DMS79 treated with DMSO at 0.1 percent for 48 hours (cell line): ENCODE data around the gene SIVA1.

Experiments
- DNase-seq: peaks from one replicate; lab custom pipeline; 2025; lab: John Stamatoyannopoulos, UW

Gene SIVA1

GRCh38 chr14:104784846-104785707 is 32.1 kb downstream of the SIVA1 start:
- DNase-seq, result peak; percentile 94

- no peak for DNase-seq
These were observed 32.7 kb downstream of the SIVA1 start for GRCh38 chr14:104785708-104786080.

- no peak for DNase-seq
These were observed 33.2 kb downstream of the SIVA1 start for GRCh38 chr14:104786091-104786586.

GRCh38 chr14:104786726-104787675 is 34.1 kb downstream of the SIVA1 start:
- DNase-seq, result no peak

DNA sequence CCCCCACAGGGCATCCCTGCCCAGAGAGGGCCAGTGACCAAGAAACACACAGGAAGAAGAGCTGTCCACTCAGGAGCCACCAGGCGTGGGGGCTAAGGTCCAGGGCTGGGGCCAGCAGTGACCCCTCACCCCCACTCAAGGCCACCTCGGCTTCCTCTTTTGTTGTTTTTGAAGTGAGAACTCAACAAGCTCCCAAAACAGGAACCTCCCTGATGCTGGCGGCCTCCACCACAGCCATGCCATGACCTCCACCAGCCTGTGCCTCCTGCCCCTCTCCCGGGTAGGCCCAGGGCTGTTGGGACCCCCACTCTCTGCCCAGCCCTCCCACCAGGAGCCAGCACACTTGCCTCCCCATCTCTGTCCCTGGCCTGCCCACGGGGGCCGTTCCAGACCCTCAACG is 34.8 kb downstream of the SIVA1 start:
- DNase-seq, result no peak

DNA sequence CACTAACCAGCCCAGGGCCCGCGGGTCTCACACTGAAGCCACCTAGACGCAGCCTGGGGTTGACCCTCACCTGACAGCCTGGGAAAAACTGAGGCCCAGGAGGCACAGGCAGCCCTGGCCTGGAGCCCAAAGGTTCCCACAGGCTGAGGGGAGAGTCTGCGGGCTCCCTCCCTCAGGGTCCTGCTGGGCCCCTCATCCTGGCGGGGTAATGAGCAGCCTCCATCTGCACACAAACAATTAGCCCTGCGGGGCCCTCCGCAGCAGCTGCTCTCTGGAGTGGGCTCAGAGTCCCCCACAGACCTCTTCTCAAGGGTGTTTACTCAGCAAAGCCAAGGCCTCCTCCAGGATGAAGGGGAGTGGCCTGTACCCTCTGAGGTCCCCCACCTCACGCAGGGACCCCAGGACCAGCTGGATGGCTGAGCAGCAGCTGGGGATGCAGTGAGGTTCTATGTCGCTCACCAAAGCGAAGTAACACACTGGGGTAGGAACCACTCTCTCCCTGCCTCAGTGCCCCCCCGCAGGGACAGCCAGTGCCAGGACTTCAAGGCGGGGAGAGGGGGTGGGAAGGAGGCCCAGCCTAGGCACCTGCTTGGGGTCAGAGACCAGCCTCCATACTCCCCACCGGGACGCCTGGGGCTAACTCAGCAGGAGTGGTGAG is 35.3 kb downstream of the SIVA1 start:
- peak; percentile 96 for DNase-seq

DNA sequence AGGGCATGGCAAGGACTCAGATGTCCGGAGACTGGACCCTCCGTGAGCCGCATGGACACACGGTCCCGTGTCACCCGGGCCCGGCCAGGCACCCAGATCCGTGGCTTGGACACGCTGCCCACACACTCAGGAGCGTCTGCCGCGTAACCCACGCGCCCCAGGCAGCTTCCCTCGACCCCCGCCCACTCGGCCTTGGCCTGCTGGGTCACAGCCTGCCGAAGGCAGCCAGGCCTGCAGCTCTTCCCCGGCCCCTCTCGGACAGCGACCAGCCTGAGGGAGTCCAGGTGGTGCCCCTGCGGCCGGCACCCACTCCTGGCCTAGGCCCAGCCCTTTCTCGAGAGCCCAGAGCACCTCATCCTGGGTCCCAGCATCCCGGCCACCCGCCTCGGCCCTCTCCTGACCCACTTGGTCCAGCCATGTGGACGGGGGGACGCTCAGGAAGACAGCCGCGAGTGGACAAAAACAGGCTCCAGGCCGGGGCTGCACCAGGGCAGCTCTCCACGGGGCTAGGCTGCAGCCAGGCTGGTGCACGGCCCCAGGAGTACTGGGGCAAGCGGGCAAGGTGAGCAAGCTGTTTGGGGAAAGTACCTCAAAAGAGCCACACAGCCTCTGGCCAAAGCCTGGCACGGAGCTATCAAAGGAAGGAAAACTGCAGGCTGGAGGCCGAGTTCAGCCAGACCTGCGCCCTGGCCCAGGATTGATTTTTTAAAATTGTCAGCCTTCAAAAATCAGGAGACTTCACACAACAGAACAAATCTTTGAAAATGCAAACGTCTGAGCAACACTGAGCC is 36.1 kb downstream of the SIVA1 start:
- DNase-seq, result no peak

DNA sequence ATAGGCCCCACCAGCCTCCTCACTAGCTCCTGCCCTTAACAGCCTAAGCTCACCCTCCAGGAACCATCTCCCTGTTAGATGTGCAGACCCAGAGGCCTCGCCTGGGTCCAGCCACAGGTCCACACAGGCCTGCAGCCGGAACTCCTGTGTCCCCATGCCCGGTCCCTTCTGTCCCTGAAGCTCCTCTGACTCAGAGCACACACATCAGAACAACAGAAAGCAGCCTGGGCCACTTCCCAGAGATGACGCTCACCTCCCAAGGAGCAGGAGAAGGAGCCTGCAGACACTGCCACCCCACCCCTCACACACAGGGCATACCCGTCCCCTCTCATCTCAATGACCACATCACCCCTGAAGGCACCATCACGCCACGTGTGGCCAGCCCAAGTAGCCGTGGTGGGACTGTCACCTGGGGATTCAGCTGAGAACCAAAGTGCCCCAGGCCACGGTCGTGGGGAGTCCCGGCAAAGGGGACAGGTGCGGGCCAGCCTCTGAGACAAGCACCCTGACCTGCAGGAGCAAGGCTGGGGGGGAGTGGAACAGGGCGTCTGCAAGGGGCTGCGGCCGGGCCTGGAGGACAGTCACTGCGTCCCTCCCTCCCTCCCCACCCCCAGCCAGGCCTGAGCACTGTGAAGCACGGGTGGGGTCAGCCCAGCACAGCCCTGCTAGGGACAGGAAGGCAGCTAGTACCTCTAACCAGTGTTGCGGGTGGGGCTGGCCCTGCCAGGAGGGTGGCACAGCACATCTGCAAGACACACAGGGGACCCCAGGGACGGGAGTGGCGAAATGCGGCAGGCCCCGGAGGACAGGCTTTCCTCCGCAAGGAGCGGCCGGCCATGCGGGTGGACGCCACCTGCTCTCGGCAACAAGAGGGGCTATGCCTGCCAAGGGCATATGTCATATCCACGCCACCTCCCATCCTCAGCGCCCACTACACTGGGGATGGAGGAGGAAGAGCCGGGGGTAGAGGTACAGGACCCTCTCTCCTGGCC is 37.1 kb downstream of the SIVA1 start:
- DNase-seq, result no peak

DNA sequence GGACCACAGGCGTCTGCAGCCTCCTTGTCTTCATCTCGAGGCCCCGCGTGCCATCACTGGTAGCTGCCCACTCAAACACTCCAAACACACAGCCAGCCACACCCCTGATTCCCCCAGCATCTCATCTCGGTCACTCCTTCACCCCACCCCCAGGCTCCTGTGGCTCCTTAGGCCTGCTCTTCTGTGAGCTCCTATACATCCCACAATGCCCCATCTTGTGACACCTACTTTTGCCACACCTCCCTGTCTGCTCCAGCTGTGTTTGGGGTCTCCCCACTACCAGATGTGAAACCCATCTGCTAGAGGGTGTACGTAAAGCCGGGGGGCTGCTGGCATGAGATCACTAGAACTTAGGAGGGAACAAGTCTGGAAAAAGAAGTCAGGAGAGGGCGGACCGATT is 38.5 kb downstream of the SIVA1 start:
- DNase-seq, result no peak

DNA sequence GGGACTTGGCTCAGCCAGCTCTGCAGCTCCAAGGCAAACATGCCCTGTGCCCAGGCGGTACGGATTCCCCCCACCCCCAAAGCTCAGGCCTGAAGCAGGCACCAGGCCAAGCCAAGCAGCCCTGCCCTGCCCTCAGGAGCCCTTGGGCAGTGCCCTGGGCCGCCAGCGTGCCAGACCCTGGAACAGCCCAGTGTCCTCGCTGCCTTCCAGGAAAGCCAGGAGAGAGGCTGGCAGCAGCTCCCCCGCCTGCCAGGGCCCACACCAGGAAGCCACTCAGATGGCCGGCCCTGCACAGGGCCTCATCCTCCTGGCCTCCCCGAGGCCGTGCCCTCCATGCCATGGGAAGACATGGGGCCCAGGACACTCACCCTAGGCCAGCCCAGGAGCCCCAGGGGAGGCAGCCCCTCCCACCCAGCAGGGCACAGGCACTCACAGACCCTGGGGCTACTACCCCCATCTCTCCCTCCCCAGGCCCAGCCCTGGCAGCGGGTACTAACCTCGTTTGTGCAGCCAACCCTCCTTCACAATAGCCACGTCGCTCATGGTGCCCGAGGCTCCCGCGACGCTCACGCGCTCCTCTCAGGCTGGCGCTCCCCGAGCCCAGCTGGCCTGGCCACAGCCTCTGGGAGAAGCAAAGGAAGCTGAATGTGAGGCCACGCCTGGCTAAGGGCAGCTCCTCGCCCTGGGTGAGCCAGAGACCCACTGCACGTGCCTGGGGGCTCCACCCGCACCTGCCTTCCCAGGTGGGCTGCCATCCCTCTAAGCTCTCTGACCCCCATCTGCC is 39.3 kb downstream of the SIVA1 start:
- peak; percentile 31 for DNase-seq

- DNase-seq, result no peak
These were observed 40.2 kb downstream of the SIVA1 start for GRCh38 chr14:104792945-104793702.

DNA sequence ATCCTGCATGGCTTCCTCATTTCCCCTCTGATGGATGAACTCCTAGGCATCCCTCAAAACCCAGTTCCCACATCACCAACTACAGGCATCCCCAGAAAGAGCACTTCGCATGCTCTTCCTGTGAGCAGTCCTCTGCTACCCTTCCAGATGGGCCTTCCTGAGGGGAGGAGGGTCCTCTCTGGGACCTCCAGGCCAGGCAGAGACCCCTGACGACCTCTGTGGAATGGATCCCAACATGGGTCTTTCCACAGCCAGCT is 40.7 kb downstream of the SIVA1 start:
- DNase-seq, result no peak

GRCh38 chr14:104794099-104794498 is 41.2 kb downstream of the SIVA1 start:
- no peak for DNase-seq

DNA sequence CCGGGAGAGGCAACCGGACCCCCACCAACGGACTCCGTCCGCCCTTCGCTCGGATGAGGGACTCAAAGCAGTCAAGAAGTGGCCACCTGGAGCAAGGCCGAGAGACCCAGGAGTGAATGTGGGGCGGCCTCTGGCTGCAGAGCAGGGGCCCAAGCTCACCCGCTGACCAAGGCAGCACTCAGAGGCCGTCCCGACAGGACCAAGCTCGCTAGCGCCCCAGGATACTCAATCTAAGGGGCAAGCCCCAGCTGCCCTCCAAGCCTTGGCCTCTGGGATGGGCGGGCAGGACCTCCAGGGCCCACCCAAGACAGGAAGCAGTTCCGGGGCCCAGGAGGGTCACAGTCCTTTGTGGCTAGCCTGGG is 41.7 kb downstream of the SIVA1 start:
- no peak for DNase-seq

GRCh38 chr14:104794993-104795780 is 42.2 kb downstream of the SIVA1 start, which contains the start of gene AKT1:
Gene AKT1, minus strand, starts transcription at chr14:104795748. Its CDS starts 3,105 bp downstream, at chr14:104792643.
- no peak for DNase-seq

DNA sequence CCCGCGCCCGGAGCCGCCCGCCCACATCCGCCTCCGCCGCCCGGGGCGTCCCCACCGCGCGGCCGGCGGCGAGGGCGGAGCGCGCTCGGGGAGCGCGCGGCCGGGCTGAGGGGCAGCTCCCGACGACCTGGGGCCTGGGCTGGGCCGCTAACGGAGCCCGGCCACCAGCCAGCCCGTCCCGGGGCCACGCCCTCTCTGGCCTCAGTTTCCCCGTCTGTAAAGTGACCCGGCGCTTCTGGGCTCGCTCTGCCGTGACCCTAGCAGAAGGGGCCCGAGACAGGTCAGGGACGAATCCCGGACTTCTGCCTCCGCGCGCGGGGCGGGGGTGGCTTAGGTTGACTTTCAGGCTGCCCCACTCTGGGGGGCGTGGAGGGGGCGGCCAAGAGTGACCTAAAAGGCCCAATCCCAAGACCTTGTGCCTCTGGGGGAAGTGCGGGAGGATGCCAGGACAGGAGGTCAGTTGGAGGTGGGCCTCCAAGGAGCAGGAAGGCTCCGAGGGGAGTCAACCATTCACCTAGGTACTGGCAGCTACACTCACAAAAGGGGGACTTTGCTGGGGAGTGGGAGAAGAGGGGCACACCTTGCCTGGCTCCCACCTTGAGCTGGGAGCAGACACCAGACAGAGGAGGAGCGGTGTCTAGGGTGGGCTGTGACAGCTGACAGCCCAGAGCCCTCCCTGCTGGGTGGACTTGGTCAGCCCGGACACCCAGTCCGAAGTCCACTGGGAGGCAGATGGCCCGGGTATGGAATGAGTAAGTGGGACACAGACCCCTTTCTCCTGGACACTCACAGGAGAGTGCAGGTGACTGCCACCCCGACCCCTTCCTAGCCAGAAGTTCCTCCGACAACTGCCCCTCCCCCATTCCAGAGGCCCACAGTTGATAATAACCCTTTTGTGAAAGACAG is 43.1 kb downstream of the SIVA1 start:
- no peak for DNase-seq

DNA sequence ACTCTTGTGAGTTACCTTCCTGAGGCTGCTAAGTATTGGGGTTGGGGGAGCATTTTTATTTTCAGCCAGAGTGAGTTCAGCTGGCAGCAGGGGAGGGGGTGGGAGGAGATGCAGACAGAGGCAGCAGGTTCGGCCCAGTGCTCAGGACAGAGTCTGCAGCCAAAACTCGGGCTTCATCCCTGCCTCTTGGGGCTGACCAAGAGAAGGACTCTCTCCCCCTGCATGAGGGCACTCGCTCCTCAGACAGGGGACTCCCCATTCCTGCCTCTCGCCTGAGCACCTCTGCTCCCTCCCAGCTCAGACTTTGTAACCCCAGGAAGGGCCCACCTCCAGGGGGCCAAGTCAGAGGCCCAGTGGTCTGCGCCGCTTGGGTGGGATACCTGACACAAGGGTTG is 43.7 kb downstream of the SIVA1 start:
- DNase-seq, result no peak
